Smooth muscle cell (in vitro differentiated cells): ENCODE measurements around the gene MUC13. TPM values are rescaled to one million over a fixed set of nuclear protein-coding genes. Genes with fewer than 3 reads are reported as not detected.

Experiments
- DNase-seq: peaks from one replicate; lab custom pipeline; 2025; ENCODE audit not compliant: unreplicated experiment; lab: John Stamatoyannopoulos, UW
- H2AFZ ChIP-seq: fragments of 200-600 bp; sonication (generic); 2 replicates; pipeline ENCODE4 v1.6.0; 2016; ENCODE audit warnings: antibody characterized with exemption, low read depth, mild to moderate bottlenecking
- H3F3A ChIP-seq: fragments of 200-600 bp; sonication (generic); 2 replicates; pipeline ENCODE4 v1.6.0; 2017; ENCODE audit warnings: antibody characterized with exemption, low read depth
- H3K27ac ChIP-seq: fragments of 200-600 bp; sonication (generic); 2 replicates; pipeline ENCODE4 v1.5.1; 2016; ENCODE audit warnings: low read depth, mild to moderate bottlenecking
- H3K27me3 ChIP-seq: fragments of 200-600 bp; sonication (generic); 2 replicates; pipeline ENCODE4 v1.6.1; 2016; ENCODE audit warnings: low read depth, mild to moderate bottlenecking
- H3K36me3 ChIP-seq: fragments of 200-600 bp; sonication (generic); 2 replicates; pipeline ENCODE4 v1.5.1; 2016; ENCODE audit warnings: low read depth
- H3K4me1 ChIP-seq: fragments of 200-600 bp; sonication (generic); 2 replicates; pipeline ENCODE4 v1.5.1; 2016; ENCODE audit warnings: low read depth
- H3K4me2 ChIP-seq: fragments of 200-600 bp; sonication (generic); 2 replicates; pipeline ENCODE4 v1.6.0; 2016; ENCODE audit warnings: mild to moderate bottlenecking
- H3K4me3 ChIP-seq: fragments of 200-600 bp; sonication (generic); 2 replicates; pipeline ENCODE4 v1.5.1; 2016; ENCODE audit warnings: mild to moderate bottlenecking
- H3K79me2 ChIP-seq: fragments of 200-600 bp; sonication (generic); 2 replicates; pipeline ENCODE4 v1.6.0; 2016; ENCODE audit warnings: low read depth, mild to moderate bottlenecking
- H3K9ac ChIP-seq: fragments of 200-600 bp; sonication (generic); 2 replicates; pipeline ENCODE4 v1.6.0; 2016; ENCODE audit warnings: low read depth
- H3K9me3 ChIP-seq: fragments of 200-600 bp; sonication (generic); replicated peaks from 2 replicates; pipeline ENCODE4 v1.5.1; 2016; ENCODE audit warnings: low read depth
- H4K20me1 ChIP-seq: fragments of 200-600 bp; sonication (generic); 2 replicates; pipeline ENCODE4 v1.6.0; 2016; ENCODE audit warnings: low read depth
- CTCF ChIP-seq: fragments of 200-600 bp; sonication (generic); IDR thresholded peaks from 2 replicates; pipeline ENCODE4 v1.5.1; 2017; ENCODE audit warnings: borderline replicate concordance, mild to moderate bottlenecking, antibody characterized with exemption; ENCODE audit not compliant: insufficient read depth, poor library complexity, severe bottlenecking
- WGBS: methylation state at CpG from one replicate; pipeline ENCODE4 v1.1.7; 2016; ENCODE audit warnings: low lambda C conversion rate; 5-methylcytosine and 5-hydroxymethylcytosine counted together
- polyA plus RNA-seq: library from polyadenylated mRNA; unstranded; fragments of >200 nt; fragmentation: Nextera tagmentation; extraction: Ambion mirVana; gene quantifications from 2 replicates; pipeline ENCODE4 v1.2.1, GENCODE V29; 2016
- total RNA-seq: library from RNA; depleted of rRNA; stranded (reverse); fragments of >200 nt; gene quantifications from 2 replicates; pipeline ENCODE4 v1.2.3, GENCODE V29; 2014

MUC13 gene
- total and polyA plus RNA-seq, 2 experiments from 2014 or later, result 0.04 TPM; not detected in 1

DNA sequence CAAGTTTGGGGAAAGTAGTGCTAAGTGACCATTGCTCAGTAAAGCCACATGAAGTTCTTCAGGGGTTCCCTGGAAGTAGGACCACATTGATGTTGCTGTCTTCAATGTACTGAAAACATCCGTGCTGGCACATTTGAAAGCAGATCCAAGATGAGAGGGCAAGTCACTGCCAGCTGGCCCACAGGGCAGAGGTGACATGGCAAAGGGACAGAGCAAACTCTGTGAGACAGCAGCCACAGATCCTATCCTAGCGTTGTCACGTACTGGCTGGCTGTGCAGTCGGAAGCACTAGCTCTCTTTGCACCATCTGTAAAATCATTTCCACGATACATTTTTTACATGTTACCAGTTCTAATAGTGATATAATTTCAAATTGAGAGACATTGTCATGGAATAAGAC, 13.8 kb downstream of the MUC13 start:
- no peaks in the 10 kb centered on the region for H3K9me3 ChIP-seq
- H3K79me2 ChIP-seq, result no peaks in the 10 kb centered on the region
- H4K20me1 ChIP-seq, result no peaks in the 10 kb centered on the region
- no peak for TF ChIP-seq CTCF
- no peaks in the 10 kb centered on the region for H3F3A ChIP-seq
- no peaks in the 10 kb centered on the region for H3K4me1 ChIP-seq
- no peak overlapping the region for H3K4me3 ChIP-seq
- no peaks in the 10 kb centered on the region for H3K27me3 ChIP-seq
- WGBS, result 97% methylated on average over 5 of the region's 5 CpGs
- no peaks in the 10 kb centered on the region for H3K36me3 ChIP-seq
- H2AFZ ChIP-seq, result no peak overlapping the region
- no peak overlapping the region for H3K9ac ChIP-seq
- no peak for DNase-seq
- H3K4me2 ChIP-seq, result no peak overlapping the region
- no peak overlapping the region for H3K27ac ChIP-seq

- Histone ChIP-seq H3K27me3 (no peaks in the 10 kb centered on the region), H3F3A (no peaks in the 10 kb centered on the region), H2AFZ (no peak overlapping the region), H3K9ac (no peak overlapping the region), H3K9me3 (no peaks in the 10 kb centered on the region), H3K36me3 (no peaks in the 10 kb centered on the region), H3K27ac (no peak overlapping the region), H4K20me1 (no peaks in the 10 kb centered on the region), H3K4me3 (no peak overlapping the region), H3K4me2 (no peak overlapping the region), H3K4me1 (no peaks in the 10 kb centered on the region), H3K79me2 (no peaks in the 10 kb centered on the region)
- TF ChIP-seq CTCF, result no peak
- 27% methylated on average over 2 of the region's 2 CpGs for WGBS
- DNase-seq, result no peak
Measured at GRCh38 chr3:124919756-124920155, 14.8 kb downstream of the MUC13 start.

- no peak for DNase-seq
- no peak overlapping the region for H3K9ac ChIP-seq
- no peaks in the 10 kb centered on the region for H3K36me3 ChIP-seq
- no peak overlapping the region for H2AFZ ChIP-seq
- H3F3A ChIP-seq, result no peaks in the 10 kb centered on the region
- no peaks in the 10 kb centered on the region for H3K9me3 ChIP-seq
- no peaks in the 10 kb centered on the region for H3K79me2 ChIP-seq
- no peaks in the 10 kb centered on the region for H3K27me3 ChIP-seq
- H3K4me1 ChIP-seq, result no peaks in the 10 kb centered on the region
- H3K4me2 ChIP-seq, result no peak overlapping the region
- no peak overlapping the region for H3K4me3 ChIP-seq
- no peaks in the 10 kb centered on the region for H4K20me1 ChIP-seq
- H3K27ac ChIP-seq, result no peak overlapping the region
- TF ChIP-seq CTCF, result no peak
- WGBS, result 92% methylated on average over 2 of the region's 2 CpGs
Measured at GRCh38 chr3:124918524-124918923, 16.0 kb downstream of the MUC13 start.

- TF ChIP-seq CTCF, result no peak
- no peaks in the 10 kb centered on the region for H4K20me1 ChIP-seq
- H2AFZ ChIP-seq, result no peak overlapping the region
- H3K36me3 ChIP-seq, result no peaks in the 10 kb centered on the region
- no peaks in the 10 kb centered on the region for H3K4me1 ChIP-seq
- no peak overlapping the region for H3K4me2 ChIP-seq
- no peaks in the 10 kb centered on the region for H3K27me3 ChIP-seq
- H3K27ac ChIP-seq, result no peak overlapping the region
- H3K9ac ChIP-seq, result no peak overlapping the region
- no peaks in the 10 kb centered on the region for H3F3A ChIP-seq
- 63% methylated on average over 8 of the region's 8 CpGs for WGBS
- no peak for DNase-seq
- H3K9me3 ChIP-seq, result no peaks in the 10 kb centered on the region
- no peak overlapping the region for H3K4me3 ChIP-seq
- no peaks in the 10 kb centered on the region for H3K79me2 ChIP-seq
Measured at GRCh38 chr3:124916837-124917409, 17.6 kb downstream of the MUC13 start.
